ENCODE measurements around the gene PTPRG. TPM values are rescaled to one million over a fixed set of nuclear protein-coding genes. Genes with fewer than 3 reads are reported as not detected.

PTPRG gene
- total RNA-seq, 2 donors from 2014 or later = not detected

- Mint-ChIP-seq H3K27ac (no peak overlapping the region), H3K9me3 (no peaks in the 10 kb centered on the region), H3K36me3 (ENCODE audit: low read depth) (no peaks in the 10 kb centered on the region), H3K27me3 (no peaks in the 10 kb centered on the region), H3K4me1 (no peaks in the 10 kb centered on the region), H3K4me3 (no peak overlapping the region)
- ATAC-seq (replicated peaks) = no peak
Measured at GRCh38 chr3:61912158-61912557, 350.8 kb downstream of the PTPRG start.

GRCh38 chr3:61913701-61914100 is 352.3 kb downstream of the PTPRG start:
- Mint-ChIP-seq H3K9me3 (no peaks in the 10 kb centered on the region), H3K27ac (no peak overlapping the region), H3K27me3 (no peaks in the 10 kb centered on the region), H3K36me3 (ENCODE audit: low read depth) (no peaks in the 10 kb centered on the region), H3K4me3 (no peak overlapping the region), H3K4me1 (no peaks in the 10 kb centered on the region)
- no peak for ATAC-seq (replicated peaks)

- Mint-ChIP-seq H3K27me3 (no peaks in the 10 kb centered on the region), H3K36me3 (ENCODE audit: low read depth) (no peaks in the 10 kb centered on the region), H3K4me3 (no peak overlapping the region), H3K9me3 (no peaks in the 10 kb centered on the region), H3K27ac (no peak overlapping the region), H3K4me1 (no peaks in the 10 kb centered on the region)
- ATAC-seq (replicated peaks) = no peak
Measured at GRCh38 chr3:61914276-61914675, 352.9 kb downstream of the PTPRG start.

- Mint-ChIP-seq H3K36me3 (ENCODE audit: low read depth) (no peaks in the 10 kb centered on the region), H3K4me1 (no peaks in the 10 kb centered on the region), H3K27me3 (no peaks in the 10 kb centered on the region), H3K9me3 (no peaks in the 10 kb centered on the region), H3K4me3 (no peak overlapping the region), H3K27ac (no peak overlapping the region)
- ATAC-seq (replicated peaks) = no peak
Measured at GRCh38 chr3:61915296-61915695, 353.9 kb downstream of the PTPRG start.

- H3K27ac Mint-ChIP-seq = no peak overlapping the region
- no peaks in the 10 kb centered on the region for H3K9me3 Mint-ChIP-seq
- no peaks in the 10 kb centered on the region for H3K27me3 Mint-ChIP-seq
- H3K4me1 Mint-ChIP-seq = no peaks in the 10 kb centered on the region
- no peaks in the 10 kb centered on the region for H3K36me3 Mint-ChIP-seq (ENCODE audit: low read depth)
- H3K4me3 Mint-ChIP-seq = no peak overlapping the region
- ATAC-seq (replicated peaks) = no peak
Measured at GRCh38 chr3:61919371-61919770, 358.0 kb downstream of the PTPRG start.

GRCh38 chr3:61922118-61922517 is 360.7 kb downstream of the PTPRG start:
- no peak overlapping the region for H3K4me3 Mint-ChIP-seq
- peaks cover 4% of the 10 kb centered on the region for H3K9me3 Mint-ChIP-seq
- ATAC-seq (replicated peaks) = no peak
- H3K27me3 Mint-ChIP-seq = no peaks in the 10 kb centered on the region
- no peaks in the 10 kb centered on the region for H3K36me3 Mint-ChIP-seq (ENCODE audit: low read depth)
- no peak overlapping the region for H3K27ac Mint-ChIP-seq
- H3K4me1 Mint-ChIP-seq = no peaks in the 10 kb centered on the region

GRCh38 chr3:61924090-61924735 is 362.8 kb downstream of the PTPRG start:
- no peaks in the 10 kb centered on the region for H3K4me1 Mint-ChIP-seq
- no peaks in the 10 kb centered on the region for H3K27me3 Mint-ChIP-seq
- H3K4me3 Mint-ChIP-seq = no peak overlapping the region
- no peaks in the 10 kb centered on the region for H3K36me3 Mint-ChIP-seq (ENCODE audit: low read depth)
- ATAC-seq (replicated peaks) = no peak
- no peak overlapping the region for H3K27ac Mint-ChIP-seq
- peaks cover 4% of the 10 kb centered on the region for H3K9me3 Mint-ChIP-seq

- no peak overlapping the region for H3K4me3 Mint-ChIP-seq
- no peak for ATAC-seq (replicated peaks)
- H3K36me3 Mint-ChIP-seq (ENCODE audit: low read depth) = no peaks in the 10 kb centered on the region
- no peaks in the 10 kb centered on the region for H3K27me3 Mint-ChIP-seq
- H3K4me1 Mint-ChIP-seq = no peaks in the 10 kb centered on the region
- no peak overlapping the region for H3K27ac Mint-ChIP-seq
- peaks cover 4% of the 10 kb centered on the region for H3K9me3 Mint-ChIP-seq
Measured at GRCh38 chr3:61924991-61925390, 363.6 kb downstream of the PTPRG start.

GRCh38 chr3:61925721-61926120 is 364.4 kb downstream of the PTPRG start:
- Mint-ChIP-seq H3K4me1 (no peaks in the 10 kb centered on the region), H3K9me3 (peaks cover 4% of the 10 kb centered on the region), H3K27me3 (no peaks in the 10 kb centered on the region), H3K27ac (no peak overlapping the region), H3K36me3 (ENCODE audit: low read depth) (no peaks in the 10 kb centered on the region), H3K4me3 (no peak overlapping the region)
- ATAC-seq (replicated peaks) = no peak

- Mint-ChIP-seq H3K4me3 (no peak overlapping the region), H3K27ac (no peak overlapping the region)
- ATAC-seq (replicated peaks) = no peak
Measured at GRCh38 chr3:61926923-61927322, 365.6 kb downstream of the PTPRG start.

GRCh38 chr3:61927332-61927731 is 366.0 kb downstream of the PTPRG start:
- no peaks in the 10 kb centered on the region for H3K27me3 Mint-ChIP-seq
- no peak overlapping the region for H3K27ac Mint-ChIP-seq
- H3K4me1 Mint-ChIP-seq = no peaks in the 10 kb centered on the region
- no peak overlapping the region for H3K4me3 Mint-ChIP-seq
- H3K36me3 Mint-ChIP-seq (ENCODE audit: low read depth) = no peaks in the 10 kb centered on the region
- H3K9me3 Mint-ChIP-seq = peaks cover 4% of the 10 kb centered on the region
- no peak for ATAC-seq (replicated peaks)

More at GRCh38 chr3:61926923-61927322, 365.6 kb downstream of the PTPRG start:
- H3K36me3 Mint-ChIP-seq (ENCODE audit: low read depth) = no peaks in the 10 kb centered on the region
- no peaks in the 10 kb centered on the region for H3K27me3 Mint-ChIP-seq
- no peaks in the 10 kb centered on the region for H3K4me1 Mint-ChIP-seq
- peaks cover 4% of the 10 kb centered on the region for H3K9me3 Mint-ChIP-seq

- Mint-ChIP-seq H3K27me3 (no peaks in the 10 kb centered on the region), H3K4me1 (no peaks in the 10 kb centered on the region), H3K36me3 (ENCODE audit: low read depth) (no peaks in the 10 kb centered on the region), H3K27ac (no peak overlapping the region), H3K4me3 (no peak overlapping the region), H3K9me3 (peaks cover 4% of the 10 kb centered on the region)
- no peak for ATAC-seq (replicated peaks)
Measured at GRCh38 chr3:61928039-61928438, 366.7 kb downstream of the PTPRG start.

GRCh38 chr3:61928776-61929314 is 367.5 kb downstream of the PTPRG start:
- H3K27me3 Mint-ChIP-seq = no peaks in the 10 kb centered on the region
- no peak for ATAC-seq (replicated peaks)

GRCh38 chr3:61929617-61930016 is 368.2 kb downstream of the PTPRG start:
- no peak for ATAC-seq (replicated peaks)
- H3K27me3 Mint-ChIP-seq = no peaks in the 10 kb centered on the region
- no peaks in the 10 kb centered on the region for H3K36me3 Mint-ChIP-seq (ENCODE audit: low read depth)
- no peaks in the 10 kb centered on the region for H3K4me1 Mint-ChIP-seq
- no peak overlapping the region for H3K4me3 Mint-ChIP-seq
- H3K9me3 Mint-ChIP-seq = peaks cover 7% of the 10 kb centered on the region
- H3K27ac Mint-ChIP-seq = no peak overlapping the region

More at GRCh38 chr3:61928776-61929314, 367.5 kb downstream of the PTPRG start:
- no peak overlapping the region for H3K27ac Mint-ChIP-seq
- no peaks in the 10 kb centered on the region for H3K36me3 Mint-ChIP-seq (ENCODE audit: low read depth)
- no peaks in the 10 kb centered on the region for H3K4me1 Mint-ChIP-seq
- peaks cover 4% of the 10 kb centered on the region for H3K9me3 Mint-ChIP-seq
- H3K4me3 Mint-ChIP-seq = no peak overlapping the region

- ATAC-seq (replicated peaks) = no peak
- H3K4me1 Mint-ChIP-seq = no peaks in the 10 kb centered on the region
- peaks cover 8% of the 10 kb centered on the region for H3K9me3 Mint-ChIP-seq
- no peaks in the 10 kb centered on the region for H3K36me3 Mint-ChIP-seq (ENCODE audit: low read depth)
- no peak overlapping the region for H3K27ac Mint-ChIP-seq
- H3K4me3 Mint-ChIP-seq = no peak overlapping the region
- H3K27me3 Mint-ChIP-seq = no peaks in the 10 kb centered on the region
Measured at GRCh38 chr3:61932499-61932898, 371.1 kb downstream of the PTPRG start.
